Breast epithelium (tissue), 3 donors: ENCODE results near the gene SNRPB.

ENCODE experiments used
- CTCF ChIP-seq, 3 donors: fragments of 450-650 bp; IDR thresholded peaks; one replicate each; pipeline ENCODE4 v1.5.1; 2016 to 2017; ENCODE audit warnings: antibody characterized with exemption in 3 of 3, mild to moderate bottlenecking in 3 of 3, moderate library complexity in 3 of 3
- POLR2A ChIP-seq: fragments of 450-650 bp; IDR thresholded peaks from one replicate; pipeline ENCODE4 v1.6.1; 2016; ENCODE audit warnings: antibody characterized with exemption, mild to moderate bottlenecking, moderate library complexity
- POLR2AphosphoS5 ChIP-seq, 3 donors: sonication (generic); formaldehyde crosslinking; IDR thresholded peaks; one replicate each; pipeline ENCODE4 v1.6.1; 2017; ENCODE audit warnings: antibody characterized with exemption in 3 of 3

GRCh38 chr20:2451939-2452732 lies 18.5 kb downstream of the SNRPB start:
- TF ChIP-seq CTCF (IDR thresholded peaks at IDR 0.05), result peak; percentile 45 to 64 (median 61)
- TF ChIP-seq POLR2A, result no peak
- no peak for TF ChIP-seq POLR2AphosphoS5 (IDR thresholded peaks at IDR 0.05)
